Astrocyte (in vitro differentiated cells and primary cell): Measurements from ENCODE around the gene MCF2L. TPM values are rescaled to one million over a fixed set of nuclear protein-coding genes. Genes with fewer than 3 reads are reported as not detected.

ENCODE experiments used
- DNase-seq: peaks from one replicate; pipeline ENCODE4 v3.0.0-alpha.2; 2010; ENCODE audit warnings: low read depth
- FAIRE-seq: peaks from 2 replicates; lab custom pipeline; 2011; peaks lifted over from hg19 to GRCh38; lab: Jason Lieb, UNC
- H2AFZ ChIP-seq: 2 replicates; pipeline ENCODE4 v1.6.0; 2012; ENCODE audit warnings: low read depth, low read length, inconsistent platforms
- H3K27ac ChIP-seq: 2 replicates; pipeline ENCODE4 v1.5.1; 2011; ENCODE audit warnings: low read depth, low read length, inconsistent platforms
- H3K27me3 ChIP-seq: 2 replicates; pipeline ENCODE4 v1.6.0; 2011; ENCODE audit warnings: low read length, inconsistent platforms; ENCODE audit not compliant: insufficient read depth
- H3K36me3 ChIP-seq: 2 replicates; pipeline ENCODE4 v1.5.1; 2011; ENCODE audit warnings: low read length, inconsistent platforms; ENCODE audit not compliant: insufficient read depth
- H3K4me1 ChIP-seq: 2 replicates; pipeline ENCODE4 v1.5.1; 2011; ENCODE audit warnings: low read length, inconsistent platforms; ENCODE audit not compliant: insufficient read depth
- H3K4me2 ChIP-seq: 2 replicates; pipeline ENCODE4 v1.6.0; 2012; ENCODE audit warnings: low read length, inconsistent platforms
- H3K4me3 ChIP-seq: 2 replicates; pipeline ENCODE4 v1.5.1; 2011; ENCODE audit warnings: low read depth, mild to moderate bottlenecking, low read length, inconsistent platforms; ENCODE audit not compliant: insufficient read depth
- H3K79me2 ChIP-seq: 2 replicates; pipeline ENCODE4 v1.6.0; 2012; ENCODE audit warnings: mild to moderate bottlenecking, low read length, inconsistent platforms; ENCODE audit not compliant: insufficient read depth
- H3K9ac ChIP-seq: 2 replicates; pipeline ENCODE4 v1.6.0; 2012; ENCODE audit warnings: mild to moderate bottlenecking, low read length, inconsistent platforms
- H3K9me3 ChIP-seq: 2 replicates; pipeline ENCODE4 v1.5.1; 2012; ENCODE audit warnings: low read depth, mild to moderate bottlenecking, low read length, inconsistent platforms; ENCODE audit not compliant: insufficient read depth
- H4K20me1 ChIP-seq: 2 replicates; pipeline ENCODE4 v1.6.0; 2012; ENCODE audit warnings: low read length, inconsistent platforms; ENCODE audit not compliant: insufficient read depth
- H3K27ac Mint-ChIP-seq: one replicate; pipeline ENCODE4 v1.8.0; 2021; ENCODE audit warnings: mild to moderate bottlenecking, mixed read lengths; ENCODE audit not compliant: unreplicated experiment
- H3K27me3 Mint-ChIP-seq: one replicate; pipeline ENCODE4 v1.8.0; 2021; ENCODE audit warnings: low read depth, mixed read lengths; ENCODE audit not compliant: unreplicated experiment
- H3K36me3 Mint-ChIP-seq: one replicate; pipeline ENCODE4 v1.8.0; 2021; ENCODE audit warnings: low read depth, mixed read lengths; ENCODE audit not compliant: unreplicated experiment
- H3K4me1 Mint-ChIP-seq: one replicate; pipeline ENCODE4 v1.8.0; 2021; ENCODE audit warnings: low read depth, mixed read lengths; ENCODE audit not compliant: unreplicated experiment
- H3K4me3 Mint-ChIP-seq: one replicate; pipeline ENCODE4 v1.8.0; 2021; ENCODE audit warnings: mild to moderate bottlenecking, moderate library complexity, mixed read lengths; ENCODE audit not compliant: unreplicated experiment
- H3K9me3 Mint-ChIP-seq: one replicate; pipeline ENCODE4 v1.8.0; 2021; ENCODE audit warnings: mild to moderate bottlenecking, mixed read lengths; ENCODE audit not compliant: unreplicated experiment
- CTCF ChIP-seq: IDR thresholded peaks from 2 replicates; pipeline ENCODE4 v1.5.1; 2011; ENCODE audit warnings: low read depth, mild to moderate bottlenecking, inconsistent platforms, low read length, moderate library complexity; ENCODE audit not compliant: insufficient read depth
- EZH2 ChIP-seq: IDR thresholded peaks from 2 replicates; pipeline ENCODE4 v1.6.1; 2012; ENCODE audit warnings: mild to moderate bottlenecking, low read length, inconsistent platforms; ENCODE audit not compliant: insufficient read depth
- total RNA-seq: library from RNA; stranded (reverse); gene quantifications from 2 replicates; pipeline ENCODE4 v1.2.1, GENCODE V29; 2021

The MCF2L gene
- total RNA-seq, 1 donor from 2014 or later = 3.4 TPM

GRCh38 chr13:113061796-113062425 lies 92.9 kb downstream of the MCF2L start:
- no peak overlapping the region for H3K27ac Mint-ChIP-seq
- no peaks in the 10 kb centered on the region for H3K27me3 ChIP-seq
- no peak overlapping the region for H3K4me3 Mint-ChIP-seq
- H3K79me2 ChIP-seq = no peaks in the 10 kb centered on the region
- FAIRE-seq (no peak), DNase-seq (no peak)
- no peaks in the 10 kb centered on the region for H3K9me3 Mint-ChIP-seq
- H3K4me1 Mint-ChIP-seq = peaks cover 6% of the 10 kb centered on the region
- no peaks in the 10 kb centered on the region for H4K20me1 ChIP-seq
- no peak overlapping the region for H3K4me3 ChIP-seq
- H3K36me3 Mint-ChIP-seq = no peaks in the 10 kb centered on the region
- no peaks in the 10 kb centered on the region for H3K36me3 ChIP-seq
- no peak for TF ChIP-seq CTCF
- no peak overlapping the region for H3K4me2 ChIP-seq
- H3K9ac ChIP-seq = no peak overlapping the region
- H2AFZ ChIP-seq = no peak overlapping the region
- H3K4me1 ChIP-seq = peaks cover 3% of the 10 kb centered on the region
- peaks cover 4% of the 10 kb centered on the region for H3K9me3 ChIP-seq
- H3K27ac ChIP-seq = no peak overlapping the region
- peaks cover 6% of the 10 kb centered on the region for H3K27me3 Mint-ChIP-seq

DNA sequence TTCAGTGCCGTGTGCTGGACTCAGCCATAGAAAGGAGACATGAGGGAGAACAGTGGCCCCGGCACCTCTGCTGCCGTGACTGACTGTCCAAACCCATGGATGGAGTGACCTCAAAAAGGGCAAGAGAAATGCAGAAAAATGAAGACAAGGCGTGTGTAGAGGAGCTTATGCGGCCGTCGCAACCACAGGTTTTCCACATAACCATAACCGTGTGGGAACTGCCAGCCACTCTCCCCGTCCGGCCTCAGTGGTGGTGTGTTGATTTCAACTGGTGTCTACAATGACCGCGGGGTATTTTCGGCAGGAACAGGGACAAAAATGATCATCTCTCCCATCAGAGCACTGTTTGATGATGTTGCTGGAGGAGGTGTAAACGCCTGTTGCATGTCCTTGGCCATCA lies 93.7 kb downstream of the MCF2L start:
- no peaks in the 10 kb centered on the region for H3K36me3 Mint-ChIP-seq
- H3K27ac Mint-ChIP-seq = no peak overlapping the region
- Histone ChIP-seq H4K20me1 (no peaks in the 10 kb centered on the region), H3K4me2 (no peak overlapping the region), H3K27me3 (no peaks in the 10 kb centered on the region), H3K27ac (no peak overlapping the region), H3K4me3 (no peak overlapping the region), H3K36me3 (no peaks in the 10 kb centered on the region), H3K4me1 (peaks cover 3% of the 10 kb centered on the region), H3K79me2 (no peaks in the 10 kb centered on the region), H3K9ac (no peak overlapping the region), H3K9me3 (peaks cover 4% of the 10 kb centered on the region), H2AFZ (no peak overlapping the region)
- DNase-seq (no peak), FAIRE-seq (no peak)
- peaks cover 6% of the 10 kb centered on the region for H3K4me1 Mint-ChIP-seq
- no peaks in the 10 kb centered on the region for H3K9me3 Mint-ChIP-seq
- no peak overlapping the region for H3K4me3 Mint-ChIP-seq
- H3K27me3 Mint-ChIP-seq = peaks cover 6% of the 10 kb centered on the region
- TF ChIP-seq EZH2 (no peak), CTCF (no peak)

- no peak overlapping the region for H3K4me2 ChIP-seq
- no peaks in the 10 kb centered on the region for H3K36me3 ChIP-seq
- peaks cover 3% of the 10 kb centered on the region for H3K9me3 ChIP-seq
- Mint-ChIP-seq H3K27me3 (peaks cover 6% of the 10 kb centered on the region), H3K4me3 (no peak overlapping the region), H3K9me3 (no peaks in the 10 kb centered on the region), H3K4me1 (peaks cover 6% of the 10 kb centered on the region), H3K36me3 (no peaks in the 10 kb centered on the region), H3K27ac (no peak overlapping the region)
- H2AFZ ChIP-seq = no peak overlapping the region
- no peaks in the 10 kb centered on the region for H3K27me3 ChIP-seq
- no peak overlapping the region for H3K27ac ChIP-seq
- peaks cover 3% of the 10 kb centered on the region for H3K4me1 ChIP-seq
- H4K20me1 ChIP-seq = no peaks in the 10 kb centered on the region
- no peak overlapping the region for H3K4me3 ChIP-seq
- H3K79me2 ChIP-seq = no peaks in the 10 kb centered on the region
- no peak for DNase-seq
- no peak overlapping the region for H3K9ac ChIP-seq
- FAIRE-seq = no peak
- TF ChIP-seq CTCF = no peak
- no peak for TF ChIP-seq EZH2
These were observed 94.1 kb downstream of the MCF2L start for GRCh38 chr13:113063091-113063491.
